Coronary artery (tissue), 2 donors: ENCODE measurements around the gene ZMIZ2.

Source experiments
- DNase-seq: peaks from one replicate; pipeline ENCODE4 v3.0.0-alpha.2; 2017; ENCODE audit warnings: low spot score
- H3K27ac ChIP-seq, 2 donors: fragments of 200-600 bp; sonication (generic); one replicate each; pipeline ENCODE4 v1.5.1; 2016 to 2019
- H3K4me3 ChIP-seq: fragments of 200-600 bp; sonication (generic); 2 replicates; pipeline ENCODE4 v1.5.1; 2016; ENCODE audit warnings: mild to moderate bottlenecking, moderate library complexity
- CTCF ChIP-seq: fragments of 200-600 bp; sonication (generic); IDR thresholded peaks from one replicate; pipeline ENCODE4 v1.5.1; 2019; ENCODE audit warnings: antibody characterized with exemption

Gene ZMIZ2

GRCh38 chr7:44805950-44806349 lies 57.3 kb downstream of the ZMIZ2 start:
- Histone ChIP-seq H3K27ac (no peak overlapping the region), H3K4me3 (no peak overlapping the region)
- no peak for DNase-seq
- TF ChIP-seq CTCF, result no peak

GRCh38 chr7:44808914-44809393 lies 60.3 kb downstream of the ZMIZ2 start:
- no peak for TF ChIP-seq CTCF
- DNase-seq, result no peak
- Histone ChIP-seq H3K4me3 (no peak overlapping the region), H3K27ac (no peak overlapping the region)

DNA sequence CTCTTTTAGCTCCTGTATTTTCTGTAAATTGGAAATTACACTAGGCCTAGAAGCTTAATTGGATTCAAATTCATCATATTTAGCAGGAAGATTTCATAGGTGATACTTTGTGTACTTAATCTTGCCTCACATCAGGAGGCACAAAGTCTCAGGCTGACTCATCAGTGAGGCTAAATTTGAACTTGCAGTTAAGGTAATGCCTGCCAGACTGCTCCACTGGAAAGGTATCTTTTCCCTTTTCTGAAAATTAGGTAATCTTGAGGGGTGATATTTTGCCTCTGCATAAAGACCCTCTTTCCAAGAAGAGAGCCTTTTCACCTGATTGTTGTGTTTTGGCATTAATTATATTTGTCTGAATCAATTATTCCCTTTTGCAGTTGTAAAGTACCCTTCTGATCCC lies 62.4 kb downstream of the ZMIZ2 start:
- TF ChIP-seq CTCF, result no peak

GRCh38 chr7:44811571-44811970 lies 62.9 kb downstream of the ZMIZ2 start:
- Histone ChIP-seq H3K4me3 (no peak overlapping the region), H3K27ac (no peak overlapping the region)
- no peak for TF ChIP-seq CTCF
- no peak for DNase-seq

More for the DNA sequence above, 62.4 kb downstream of the ZMIZ2 start:
- no peak for DNase-seq
- Histone ChIP-seq H3K4me3 (no peak overlapping the region), H3K27ac (no peak overlapping the region)

- Histone ChIP-seq H3K4me3 (no peak overlapping the region), H3K27ac (no peak overlapping the region)
- DNase-seq, result no peak
- TF ChIP-seq CTCF, result no peak
These were observed 66.3 kb downstream of the ZMIZ2 start for GRCh38 chr7:44814919-44815318.

- no peak for TF ChIP-seq CTCF
- Histone ChIP-seq H3K4me3 (no peak overlapping the region), H3K27ac (no peak overlapping the region)
- DNase-seq, result no peak
These were observed 70.6 kb downstream of the ZMIZ2 start for GRCh38 chr7:44819292-44819691.
